HG03280 (cell line): ENCODE measurements around the gene QPRT.
"Not testable (repeated sequence)": the region's sequence is repeated elsewhere in the genome, so short reads cannot be mapped to it uniquely, and the experiment has no call there.

Source experiments
- ATAC-seq: cut with Tn5 transposase; IDR thresholded peaks from one replicate; pipeline ENCODE4 v1.9.1; 2021; ENCODE audit warnings: mild to moderate bottlenecking, moderate library complexity; ENCODE audit not compliant: unreplicated experiment

The QPRT gene

GRCh38 chr16:29678691-29679267, at the start of gene QPRT:
TSS of gene QPRT (plus strand) at chr16:29679180. CDS start at chr16:29679198, 18 bp downstream.
- no peak for ATAC-seq

GRCh38 chr16:29629318-29629717, 49.7 kb upstream of the QPRT start:
- ATAC-seq: not testable (repeated sequence)

GRCh38 chr16:29631658-29632057, 47.3 kb upstream of the QPRT start:
- ATAC-seq: not testable (repeated sequence)

GRCh38 chr16:29635902-29636301, 43.1 kb upstream of the QPRT start:
- not testable (repeated sequence) for ATAC-seq

- ATAC-seq: not testable (repeated sequence)
Observed at GRCh38 chr16:29636368-29636767, 42.6 kb upstream of the QPRT start.

- ATAC-seq: not testable (repeated sequence)
Observed at GRCh38 chr16:29638751-29639150, 40.2 kb upstream of the QPRT start.

- no peak for ATAC-seq
Observed at GRCh38 chr16:29641561-29641960, 37.4 kb upstream of the QPRT start.

- ATAC-seq: no peak
Observed at GRCh38 chr16:29643596-29643995, 35.4 kb upstream of the QPRT start.

GRCh38 chr16:29644338-29644857, 34.6 kb upstream of the QPRT start:
- ATAC-seq: peak; percentile 57

GRCh38 chr16:29644973-29645693, 33.8 kb upstream of the QPRT start:
- ATAC-seq: no peak

GRCh38 chr16:29645694-29646187, 33.2 kb upstream of the QPRT start:
- ATAC-seq: no peak

- ATAC-seq: no peak
Observed at GRCh38 chr16:29646947-29647346, 32.0 kb upstream of the QPRT start.

GRCh38 chr16:29649588-29650494, 29.1 kb upstream of the QPRT start:
- no peak for ATAC-seq

GRCh38 chr16:29650771-29651170, 28.2 kb upstream of the QPRT start:
- ATAC-seq: no peak

- ATAC-seq: no peak
Observed at GRCh38 chr16:29651774-29652349, 27.1 kb upstream of the QPRT start.

GRCh38 chr16:29653471-29653870, 25.5 kb upstream of the QPRT start:
- no peak for ATAC-seq

- ATAC-seq: not testable (repeated sequence)
Observed at GRCh38 chr16:29653890-29654289, 25.1 kb upstream of the QPRT start.

- ATAC-seq: no peak
Observed at GRCh38 chr16:29656688-29657523, 22.1 kb upstream of the QPRT start.

- ATAC-seq: no peak
Observed at GRCh38 chr16:29658705-29659104, 20.3 kb upstream of the QPRT start.
